WTC11 (cell line): Measurements from ENCODE around the gene TACSTD2. TPM values are rescaled to one million over a fixed set of nuclear protein-coding genes. Genes with fewer than 3 reads are reported as not detected.
A peak's percentile ranks its signal among the peaks of the same experiment; 100 is the strongest.

Source experiments
- ATAC-seq: fragments of 200-7000 bp; cut with Tn5 transposase; 2 replicates; pipeline ENCODE4 v1.10.0; 2021; ENCODE audit warnings: mild to moderate bottlenecking, moderate library complexity
- Bru-seq: library from RNA; stranded (reverse); fragments of 400-500 nt; gene quantifications from one replicate; lab custom pipeline; 2021; lab: Mats Ljungman, UMichigan
- CTCF ChIA-PET: fragments of 300-600 bp; sonication (Branson Sonifier 250); formaldehyde crosslinking; loops from one replicate; lab custom pipeline; 2021; ENCODE audit warnings: antibody characterized with exemption; lab: Charles Lee
- POLR2A ChIA-PET: fragments of 350-600 bp; sonication (Branson Sonifier 250); formaldehyde crosslinking; loops from one replicate; lab custom pipeline; 2021; ENCODE audit warnings: antibody characterized with exemption; lab: Charles Lee
- DNase-seq: peaks from one replicate; pipeline ENCODE4 v3.0.0; 2021; ENCODE audit warnings: low spot score
- H3K27ac Mint-ChIP-seq: 2 replicates; pipeline ENCODE4 v1.8.0; 2021; ENCODE audit warnings: mixed read lengths
- H3K27me3 Mint-ChIP-seq: 2 replicates; pipeline ENCODE4 v1.8.0; 2021; ENCODE audit warnings: low read depth, mild to moderate bottlenecking, moderate library complexity, mixed read lengths
- H3K36me3 Mint-ChIP-seq: 2 replicates; pipeline ENCODE4 v1.8.0; 2021; ENCODE audit warnings: mixed read lengths
- H3K4me1 Mint-ChIP-seq: 2 replicates; pipeline ENCODE4 v1.8.0; 2022; ENCODE audit warnings: mixed read lengths
- H3K4me3 Mint-ChIP-seq: 2 replicates; pipeline ENCODE4 v1.8.0; 2021; ENCODE audit warnings: mild to moderate bottlenecking, moderate library complexity, mixed read lengths
- H3K9me3 Mint-ChIP-seq: 2 replicates; pipeline ENCODE4 v1.8.0; 2021; ENCODE audit warnings: mixed read lengths
- ATF1 ChIP-seq: sonication (generic); formaldehyde crosslinking; IDR thresholded peaks from 2 replicates; pipeline ENCODE4 v1.8.1; 2023; ENCODE audit warnings: mild to moderate bottlenecking, moderate library complexity, missing genetic modification reagents
- E2F5 ChIP-seq: sonication (generic); formaldehyde crosslinking; IDR thresholded peaks from 2 replicates; pipeline ENCODE4 v1.8.1; 2022; ENCODE audit warnings: mild to moderate bottlenecking, moderate library complexity, missing genetic modification reagents
- EMX1 ChIP-seq: fragments of 250-450 bp; sonication (Bioruptor Pico); IDR thresholded peaks from 2 replicates; pipeline ENCODE4 v1.8.0; 2021; ENCODE audit warnings: mild to moderate bottlenecking
- JUN ChIP-seq: sonication (generic); formaldehyde crosslinking; IDR thresholded peaks from 2 replicates; pipeline ENCODE4 v1.8.0; 2023; ENCODE audit warnings: mild to moderate bottlenecking, missing genetic modification reagents
- NFE2L1 ChIP-seq: sonication (generic); formaldehyde crosslinking; IDR thresholded peaks from 2 replicates; pipeline ENCODE4 v1.8.1; 2023; ENCODE audit warnings: missing genetic modification reagents
- NR1H2 ChIP-seq: sonication (generic); formaldehyde crosslinking; IDR thresholded peaks from 2 replicates; pipeline ENCODE4 v1.9.0; 2021; ENCODE audit warnings: mild to moderate bottlenecking, moderate library complexity, missing genetic modification reagents
- PREB ChIP-seq: sonication (generic); formaldehyde crosslinking; IDR thresholded peaks from 2 replicates; pipeline ENCODE4 v1.8.1; 2022; ENCODE audit warnings: mild to moderate bottlenecking, missing genetic modification reagents, moderate library complexity, borderline replicate concordance
- SOX15 ChIP-seq: fragments of 250-450 bp; sonication (Bioruptor Pico); IDR thresholded peaks from 2 replicates; pipeline ENCODE4 v1.9.0; 2021; ENCODE audit warnings: mild to moderate bottlenecking
- TCF7 ChIP-seq: sonication (generic); formaldehyde crosslinking; IDR thresholded peaks from 2 replicates; pipeline ENCODE4 v1.8.0; 2022; ENCODE audit warnings: mild to moderate bottlenecking, low read depth, missing genetic modification reagents, moderate library complexity
- TEAD4 ChIP-seq: sonication (generic); formaldehyde crosslinking; IDR thresholded peaks from 2 replicates; pipeline ENCODE4 v1.8.0; 2022; ENCODE audit warnings: mild to moderate bottlenecking, missing genetic modification reagents
- TP53 ChIP-seq: sonication (generic); formaldehyde crosslinking; IDR thresholded peaks from 2 replicates; pipeline ENCODE4 v1.8.1; 2023; ENCODE audit warnings: mild to moderate bottlenecking, missing genetic modification reagents
- ZBTB21 ChIP-seq: sonication (generic); formaldehyde crosslinking; IDR thresholded peaks from 2 replicates; pipeline ENCODE4 v1.8.1; 2023; ENCODE audit warnings: mild to moderate bottlenecking, missing genetic modification reagents, borderline replicate concordance
- ZNF138 ChIP-seq: sonication (generic); formaldehyde crosslinking; conservative IDR thresholded peaks from 2 replicates; pipeline ENCODE4 v1.8.1; 2022; ENCODE audit warnings: mild to moderate bottlenecking, moderate library complexity, missing genetic modification reagents
- ZNF219 ChIP-seq: sonication (generic); formaldehyde crosslinking; IDR thresholded peaks from 2 replicates; pipeline ENCODE4 v1.8.0; 2023; ENCODE audit warnings: missing genetic modification reagents, mild to moderate bottlenecking, borderline replicate concordance
- ZNF263 ChIP-seq: sonication (generic); formaldehyde crosslinking; IDR thresholded peaks from 2 replicates; pipeline ENCODE4 v1.8.1; 2022; ENCODE audit warnings: low read depth, mild to moderate bottlenecking, moderate library complexity, missing genetic modification reagents
- ZNF396 ChIP-seq: fragments of 250-450 bp; sonication (Bioruptor Pico); IDR thresholded peaks from 2 replicates; pipeline ENCODE4 v1.8.0; 2021; ENCODE audit warnings: mild to moderate bottlenecking, moderate library complexity, borderline replicate concordance
- ZNF425 ChIP-seq: fragments of 250-450 bp; sonication (Bioruptor Pico); conservative IDR thresholded peaks from 2 replicates; pipeline ENCODE4 v1.9.0; 2021; ENCODE audit warnings: mild to moderate bottlenecking
- long read RNA-seq, 3 experiments: library from RNA in 1 of 3; library from capped mRNA in 1 of 3; library from polyadenylated mRNA in 1 of 3; unstranded in 2 of 3; stranded (forward) in 1 of 3; transcript quantifications; one replicate each; pipeline ENCODE4 v2.0.0, GENCODE V29; 2021
- total RNA-seq: library from RNA; stranded (reverse); gene quantifications from 3 replicates; pipeline ENCODE4 v1.2.3, GENCODE V29; 2021
- TF ChIP-seq, protein P1 (sequence below): sonication (generic); formaldehyde crosslinking; conservative IDR thresholded peaks from 2 replicates; pipeline ENCODE4 v1.8.1; 2023; ENCODE audit warnings: mild to moderate bottlenecking, low read depth, missing genetic modification reagents, moderate library complexity
- TF ChIP-seq, protein P2 (sequence below): fragments of 200-600 bp; IDR thresholded peaks from 2 replicates; pipeline ENCODE4 v1.8.0; 2022; ENCODE audit warnings: antibody characterized with exemption
- TF ChIP-seq, protein P3 (sequence below): sonication (generic); formaldehyde crosslinking; IDR thresholded peaks from 2 replicates; pipeline ENCODE4 v1.8.1; 2022; ENCODE audit warnings: missing genetic modification reagents, borderline replicate concordance
- TF ChIP-seq, protein P4 (sequence below): fragments of 250-450 bp; sonication (Bioruptor Pico); IDR thresholded peaks from 2 replicates; pipeline ENCODE4 v2.1.2; 2022; ENCODE audit warnings: mild to moderate bottlenecking, moderate library complexity

The TACSTD2 gene
- 0.50 to 1.2 TPM (median 0.80 TPM) in 3 replicates for total RNA-seq
- percentile 35 among the genes with signal in this experiment for Bru-seq, nascent RNA
- long read RNA-seq, experiment 1, transcript TACSTD2-201 (1 exons, 2,351 nt) = major isoform, 5 of 5 reads
- long read RNA-seq, experiment 1, partial matches to known transcripts = 0 of 5 reads
- long read RNA-seq, experiment 1, other reads (novel, unspliced or antisense) = 0 of 5 reads
- long read RNA-seq, experiment 2, partial matches to known transcripts = 0 of 1 reads
- long read RNA-seq, experiment 2, other reads (novel, unspliced or antisense) = 0 of 1 reads
- long read RNA-seq, experiment 3, partial matches to known transcripts = 0 of 1 reads
- long read RNA-seq, experiment 3, other reads (novel, unspliced or antisense) = 0 of 1 reads

GRCh38 chr1:58576727-58577653 is at the start of gene TACSTD2:
Gene TACSTD2 (minus strand): TSS chr1:58577252. CDS start chr1:58577156, 96 bp downstream.
- H3K36me3 Mint-ChIP-seq = peaks cover 5% of the 10 kb centered on the region
- peaks cover 65% of the 10 kb centered on the region for H3K27me3 Mint-ChIP-seq
- H3K4me1 Mint-ChIP-seq = peaks cover 31% of the 10 kb centered on the region
- H3K27ac Mint-ChIP-seq = no peak within 1 kb of the TSS
- no peaks in the 10 kb centered on the region for H3K9me3 Mint-ChIP-seq
- peak; percentile 89 for ATAC-seq
- peak; percentile 83 for DNase-seq
- H3K4me3 Mint-ChIP-seq = peak within 1 kb of the TSS; percentile 65
- POLR2A ChIA-PET = interaction anchor here (0.6 kb wide), 1 partner anchor 24 kb away, joined by 4 read pairs; no protein-coding TSS in a partner anchor
- CTCF ChIA-PET = interaction anchor here (0.5 kb wide), 1 partner anchor 1200 kb away, joined by 3 read pairs; no protein-coding TSS in a partner anchor
- TF ChIP-seq ZNF263 (CRISPR knock-in tag) (0 out of 2 replicates have a peak, but pooled peaks have one; percentile 61), TEAD4 (CRISPR knock-in tag) (peak; percentile 89), E2F5 (peak; percentile 89), ZNF219 (CRISPR knock-in tag) (peak; percentile 95; the same call in 1 of the 2 replicates), ATF1 (peak; percentile 88), EMX1 (CRISPR knock-in tag) (no peak), ZNF396 (no peak), TP53 (peak; percentile 98), NFE2L1 (CRISPR knock-in tag) (peak; percentile 94), ZBTB21 (CRISPR knock-in tag) (0 out of 2 replicates have a peak, but pooled peaks have one; percentile 56), JUN (peak; percentile 97; the same call in 1 of the 2 replicates), ZNF138 (CRISPR knock-in tag) (peak; percentile 94), PREB (CRISPR knock-in tag) (peak; percentile 44; the same call in 1 of the 2 replicates), NR1H2 (peak; percentile 73), ZNF425 (no peak), SOX15 (CRISPR knock-in tag) (no peak), TCF7 (CRISPR knock-in tag) (peak; percentile 96)
- TF ChIP-seq, protein P1, sequence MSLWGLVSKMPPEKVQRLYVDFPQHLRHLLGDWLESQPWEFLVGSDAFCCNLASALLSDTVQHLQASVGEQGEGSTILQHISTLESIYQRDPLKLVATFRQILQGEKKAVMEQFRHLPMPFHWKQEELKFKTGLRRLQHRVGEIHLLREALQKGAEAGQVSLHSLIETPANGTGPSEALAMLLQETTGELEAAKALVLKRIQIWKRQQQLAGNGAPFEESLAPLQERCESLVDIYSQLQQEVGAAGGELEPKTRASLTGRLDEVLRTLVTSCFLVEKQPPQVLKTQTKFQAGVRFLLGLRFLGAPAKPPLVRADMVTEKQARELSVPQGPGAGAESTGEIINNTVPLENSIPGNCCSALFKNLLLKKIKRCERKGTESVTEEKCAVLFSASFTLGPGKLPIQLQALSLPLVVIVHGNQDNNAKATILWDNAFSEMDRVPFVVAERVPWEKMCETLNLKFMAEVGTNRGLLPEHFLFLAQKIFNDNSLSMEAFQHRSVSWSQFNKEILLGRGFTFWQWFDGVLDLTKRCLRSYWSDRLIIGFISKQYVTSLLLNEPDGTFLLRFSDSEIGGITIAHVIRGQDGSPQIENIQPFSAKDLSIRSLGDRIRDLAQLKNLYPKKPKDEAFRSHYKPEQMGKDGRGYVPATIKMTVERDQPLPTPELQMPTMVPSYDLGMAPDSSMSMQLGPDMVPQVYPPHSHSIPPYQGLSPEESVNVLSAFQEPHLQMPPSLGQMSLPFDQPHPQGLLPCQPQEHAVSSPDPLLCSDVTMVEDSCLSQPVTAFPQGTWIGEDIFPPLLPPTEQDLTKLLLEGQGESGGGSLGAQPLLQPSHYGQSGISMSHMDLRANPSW (CRISPR knock-in tag) = no peak
- TF ChIP-seq, protein P2, sequence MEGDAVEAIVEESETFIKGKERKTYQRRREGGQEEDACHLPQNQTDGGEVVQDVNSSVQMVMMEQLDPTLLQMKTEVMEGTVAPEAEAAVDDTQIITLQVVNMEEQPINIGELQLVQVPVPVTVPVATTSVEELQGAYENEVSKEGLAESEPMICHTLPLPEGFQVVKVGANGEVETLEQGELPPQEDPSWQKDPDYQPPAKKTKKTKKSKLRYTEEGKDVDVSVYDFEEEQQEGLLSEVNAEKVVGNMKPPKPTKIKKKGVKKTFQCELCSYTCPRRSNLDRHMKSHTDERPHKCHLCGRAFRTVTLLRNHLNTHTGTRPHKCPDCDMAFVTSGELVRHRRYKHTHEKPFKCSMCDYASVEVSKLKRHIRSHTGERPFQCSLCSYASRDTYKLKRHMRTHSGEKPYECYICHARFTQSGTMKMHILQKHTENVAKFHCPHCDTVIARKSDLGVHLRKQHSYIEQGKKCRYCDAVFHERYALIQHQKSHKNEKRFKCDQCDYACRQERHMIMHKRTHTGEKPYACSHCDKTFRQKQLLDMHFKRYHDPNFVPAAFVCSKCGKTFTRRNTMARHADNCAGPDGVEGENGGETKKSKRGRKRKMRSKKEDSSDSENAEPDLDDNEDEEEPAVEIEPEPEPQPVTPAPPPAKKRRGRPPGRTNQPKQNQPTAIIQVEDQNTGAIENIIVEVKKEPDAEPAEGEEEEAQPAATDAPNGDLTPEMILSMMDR = no peak
- TF ChIP-seq, protein P3, sequence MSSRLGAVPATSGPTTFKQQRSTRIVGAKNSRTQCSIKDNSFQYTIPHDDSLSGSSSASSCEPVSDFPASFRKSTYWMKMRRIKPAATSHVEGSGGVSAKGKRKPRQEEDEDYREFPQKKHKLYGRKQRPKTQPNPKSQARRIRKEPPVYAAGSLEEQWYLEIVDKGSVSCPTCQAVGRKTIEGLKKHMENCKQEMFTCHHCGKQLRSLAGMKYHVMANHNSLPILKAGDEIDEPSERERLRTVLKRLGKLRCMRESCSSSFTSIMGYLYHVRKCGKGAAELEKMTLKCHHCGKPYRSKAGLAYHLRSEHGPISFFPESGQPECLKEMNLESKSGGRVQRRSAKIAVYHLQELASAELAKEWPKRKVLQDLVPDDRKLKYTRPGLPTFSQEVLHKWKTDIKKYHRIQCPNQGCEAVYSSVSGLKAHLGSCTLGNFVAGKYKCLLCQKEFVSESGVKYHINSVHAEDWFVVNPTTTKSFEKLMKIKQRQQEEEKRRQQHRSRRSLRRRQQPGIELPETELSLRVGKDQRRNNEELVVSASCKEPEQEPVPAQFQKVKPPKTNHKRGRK = 0 out of 2 replicates have a peak, but pooled peaks have one; percentile 68
- TF ChIP-seq, protein P4, sequence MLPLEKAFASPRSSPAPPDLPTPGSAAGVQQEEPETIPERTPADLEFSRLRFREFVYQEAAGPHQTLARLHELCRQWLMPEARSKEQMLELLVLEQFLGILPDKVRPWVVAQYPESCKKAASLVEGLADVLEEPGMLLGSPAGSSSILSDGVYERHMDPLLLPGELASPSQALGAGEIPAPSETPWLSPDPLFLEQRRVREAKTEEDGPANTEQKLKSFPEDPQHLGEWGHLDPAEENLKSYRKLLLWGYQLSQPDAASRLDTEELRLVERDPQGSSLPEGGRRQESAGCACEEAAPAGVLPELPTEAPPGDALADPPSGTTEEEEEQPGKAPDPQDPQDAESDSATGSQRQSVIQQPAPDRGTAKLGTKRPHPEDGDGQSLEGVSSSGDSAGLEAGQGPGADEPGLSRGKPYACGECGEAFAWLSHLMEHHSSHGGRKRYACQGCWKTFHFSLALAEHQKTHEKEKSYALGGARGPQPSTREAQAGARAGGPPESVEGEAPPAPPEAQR (CRISPR knock-in tag) = no peak
